GM12878 (cell line): ENCODE results near the gene SCGB3A1. TPM values are rescaled to one million over a fixed set of nuclear protein-coding genes. Genes with fewer than 3 reads are reported as not detected.

Source experiments
- ATAC-seq: fragments of 200-7000 bp; cut with Tn5 transposase; 3 replicates; pipeline ENCODE4 v1.9.1; 2020; ENCODE audit warnings: mild to moderate bottlenecking, moderate library complexity
- BruUV-seq: library from RNA; stranded (reverse); fragments of 400-500 nt; replicated peaks from 2 replicates; lab custom pipeline; 2021; lab: Mats Ljungman, UMichigan
- CTCF ChIA-PET: fragments of 300-600 bp; sonication (Branson Sonifier 250); formaldehyde crosslinking; extraction: SDS; loops from one replicate; lab custom pipeline; 2021; ENCODE audit warnings: inconsistent platforms; lab: Yijun Ruan, JAX
- POLR2A ChIA-PET: fragments of 350-600 bp; formaldehyde crosslinking; extraction: SDS; loops from one replicate; lab custom pipeline; 2021; ENCODE audit warnings: inconsistent platforms; lab: Charles Lee
- RAD21 ChIA-PET: fragments of 300-600 bp; sonication (Branson Sonifier 250); formaldehyde crosslinking; loops from one replicate; lab custom pipeline; 2023; ENCODE audit warnings: antibody characterized with exemption; ENCODE audit not compliant: unreplicated experiment; lab: Charles Lee
- SMC1A ChIA-PET: fragments of 300-600 bp; sonication (Branson Sonifier 250); formaldehyde crosslinking; loops from one replicate; lab custom pipeline; 2023; ENCODE audit not compliant: unreplicated experiment, uncharacterized antibody; lab: Charles Lee
- DNase-seq: peaks from one replicate; pipeline ENCODE4 v3.0.0-alpha.2; 2011; ENCODE audit warnings: low read depth, low spot score
- FAIRE-seq: peaks from 3 replicates; lab custom pipeline; 2011; peaks lifted over from hg19 to GRCh38; lab: Jason Lieb, UNC
- H2AFZ ChIP-seq: 2 replicates; pipeline ENCODE4 v1.6.0; 2011; ENCODE audit warnings: low read depth, low read length, control low read depth; ENCODE audit not compliant: control insufficient read depth
- H3K27ac ChIP-seq: 2 replicates; pipeline ENCODE4 v1.5.1; 2011; ENCODE audit warnings: control low read depth; ENCODE audit not compliant: control insufficient read depth, insufficient read depth
- H3K27me3 ChIP-seq, 2 experiments: replicated peaks in 1 of 2; 2 replicates each; pipeline versions ENCODE4 v1.6.0 to v1.6.1; 2011; ENCODE audit warnings: low read length in 1 of 2; ENCODE audit not compliant: control insufficient read depth in 2 of 2, insufficient read depth in 2 of 2
- H3K36me3 ChIP-seq, 2 experiments: 2 replicates each; pipeline ENCODE4 v1.5.1; 2011; ENCODE audit warnings: low read length in 1 of 2; ENCODE audit not compliant: control insufficient read depth in 2 of 2, insufficient read depth in 2 of 2
- H3K4me1 ChIP-seq: 2 replicates; pipeline ENCODE4 v1.6.1; 2011; ENCODE audit warnings: mild to moderate bottlenecking, low read length, moderate library complexity, mixed read lengths; ENCODE audit not compliant: control insufficient read depth, insufficient read depth
- H3K4me2 ChIP-seq: 2 replicates; pipeline ENCODE4 v1.6.0; 2011; ENCODE audit warnings: control low read depth; ENCODE audit not compliant: control insufficient read depth, insufficient read depth
- H3K4me3 ChIP-seq: fragments of 200-600 bp; sonication (generic); 2 replicates; pipeline ENCODE4 v1.5.1; 2016
- H3K79me2 ChIP-seq: 2 replicates; pipeline ENCODE4 v1.6.0; 2011; ENCODE audit warnings: low read length; ENCODE audit not compliant: control insufficient read depth, insufficient read depth
- H3K9ac ChIP-seq: 2 replicates; pipeline ENCODE4 v1.8.0; 2011; ENCODE audit warnings: low read length, control low read depth, mixed read lengths; ENCODE audit not compliant: control insufficient read depth, insufficient read depth
- H3K9me3 ChIP-seq: replicated peaks from 3 replicates; pipeline ENCODE4 v1.5.1; 2011; ENCODE audit warnings: mild to moderate bottlenecking, low read length; ENCODE audit not compliant: control insufficient read depth, insufficient read depth
- H4K20me1 ChIP-seq: 2 replicates; pipeline ENCODE4 v1.6.0; 2011; ENCODE audit not compliant: control insufficient read depth, insufficient read depth
- CREM ChIP-seq: IDR thresholded peaks from 2 replicates; pipeline ENCODE4 v1.6.1; 2014; ENCODE audit warnings: antibody characterized with exemption, low read depth
- TARDBP ChIP-seq: IDR thresholded peaks from 2 replicates; pipeline ENCODE4 v1.6.1; 2016; ENCODE audit warnings: borderline replicate concordance
- USF1 ChIP-seq: IDR thresholded peaks from 2 replicates; pipeline ENCODE4 v1.6.1; 2011; ENCODE audit warnings: borderline replicate concordance, low read depth, mild to moderate bottlenecking, moderate library complexity, mixed read lengths, low read length; ENCODE audit not compliant: insufficient read depth; ENCODE audit errors: extremely low read length
- ZNF24 ChIP-seq: fragments of 450-650 bp; IDR thresholded peaks from 2 replicates; pipeline ENCODE4 v1.6.1; 2017; ENCODE audit warnings: antibody characterized with exemption, mild to moderate bottlenecking
- WGBS: methylation state at CpG from one replicate; pipeline ENCODE4 v1.1.6; 2016; ENCODE audit warnings: low lambda C conversion rate; ENCODE audit not compliant: insufficient replicate concordance, insufficient coverage; ENCODE audit errors: missing lambda C conversion rate; 5-methylcytosine and 5-hydroxymethylcytosine counted together
- in situ Hi-C: fragments of 300-500 bp; cut with MboI; formaldehyde crosslinking; loops from 9 replicates; pipeline ENCODE4 v1.14.3; 2018; ENCODE audit warnings: mixed read lengths
- intact Hi-C: fragments of 100-400 bp; cut with micrococcal nuclease; formaldehyde crosslinking; loops from one replicate; pipeline ENCODE4 v1.14.2; 2022; ENCODE audit not compliant: unreplicated experiment
- polyA plus RNA-seq, 11 experiments: library from polyadenylated mRNA; depleted of rRNA in 4 of 11; unstranded in 6 of 11; stranded (reverse) in 5 of 11; fragments of >200 nt; fragmentation: Nextera tagmentation in 4 of 11; fragmentation: Illumina TruSeq in 1 of 11; extraction: Ambion mirVana in 4 of 11; extraction: Trizol in 1 of 11; gene quantifications; 1 replicate in 1 of 11; 2 replicates in 10 of 11; pipeline versions ENCODE4 v1.2.1 to v1.2.3, GENCODE V29; 2011 to 2016; ENCODE audit warnings: inconsistent platforms in 2 of 11, missing spikeins in 2 of 11, low read depth in 1 of 11
- total RNA-seq, 4 experiments: library from RNA; depleted of rRNA in 3 of 4; stranded (reverse); fragments of >200 nt in 3 of 4; fragmentation: Illumina TruSeq in 1 of 4; extraction: Trizol in 1 of 4; gene quantifications; 2 replicates each; pipeline versions ENCODE4 v1.2.1 to v1.2.3, GENCODE V29; 2013 to 2021
- TF ChIP-seq, protein P1 (sequence below): fragments of 450-650 bp; formaldehyde crosslinking; IDR thresholded peaks from 2 replicates; pipeline ENCODE4 v1.4.0; 2020; ENCODE audit warnings: mild to moderate bottlenecking, moderate library complexity

Gene SCGB3A1
- total and polyA plus RNA-seq, 10 of the 15 experiments (the other 5 are each of a cell fraction or from before 2014, with no cell fraction given) = 0.46 TPM; not detected in 9

GRCh38 chr5:180600554-180601041, 9.3 kb upstream of the SCGB3A1 start:
- CTCF ChIA-PET = no interaction called here
- TF ChIP-seq, protein P1, sequence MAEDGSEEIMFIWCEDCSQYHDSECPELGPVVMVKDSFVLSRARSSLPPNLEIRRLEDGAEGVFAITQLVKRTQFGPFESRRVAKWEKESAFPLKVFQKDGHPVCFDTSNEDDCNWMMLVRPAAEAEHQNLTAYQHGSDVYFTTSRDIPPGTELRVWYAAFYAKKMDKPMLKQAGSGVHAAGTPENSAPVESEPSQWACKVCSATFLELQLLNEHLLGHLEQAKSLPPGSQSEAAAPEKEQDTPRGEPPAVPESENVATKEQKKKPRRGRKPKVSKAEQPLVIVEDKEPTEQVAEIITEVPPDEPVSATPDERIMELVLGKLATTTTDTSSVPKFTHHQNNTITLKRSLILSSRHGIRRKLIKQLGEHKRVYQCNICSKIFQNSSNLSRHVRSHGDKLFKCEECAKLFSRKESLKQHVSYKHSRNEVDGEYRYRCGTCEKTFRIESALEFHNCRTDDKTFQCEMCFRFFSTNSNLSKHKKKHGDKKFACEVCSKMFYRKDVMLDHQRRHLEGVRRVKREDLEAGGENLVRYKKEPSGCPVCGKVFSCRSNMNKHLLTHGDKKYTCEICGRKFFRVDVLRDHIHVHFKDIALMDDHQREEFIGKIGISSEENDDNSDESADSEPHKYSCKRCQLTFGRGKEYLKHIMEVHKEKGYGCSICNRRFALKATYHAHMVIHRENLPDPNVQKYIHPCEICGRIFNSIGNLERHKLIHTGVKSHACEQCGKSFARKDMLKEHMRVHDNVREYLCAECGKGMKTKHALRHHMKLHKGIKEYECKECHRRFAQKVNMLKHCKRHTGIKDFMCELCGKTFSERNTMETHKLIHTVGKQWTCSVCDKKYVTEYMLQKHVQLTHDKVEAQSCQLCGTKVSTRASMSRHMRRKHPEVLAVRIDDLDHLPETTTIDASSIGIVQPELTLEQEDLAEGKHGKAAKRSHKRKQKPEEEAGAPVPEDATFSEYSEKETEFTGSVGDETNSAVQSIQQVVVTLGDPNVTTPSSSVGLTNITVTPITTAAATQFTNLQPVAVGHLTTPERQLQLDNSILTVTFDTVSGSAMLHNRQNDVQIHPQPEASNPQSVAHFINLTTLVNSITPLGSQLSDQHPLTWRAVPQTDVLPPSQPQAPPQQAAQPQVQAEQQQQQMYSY (CRISPR knock-in tag) = no peak
- TF ChIP-seq TARDBP (no peak), ZNF24 (no peak), USF1 (no peak), CREM (no peak)
- no TSS peak for BruUV-seq
- Histone ChIP-seq H3K36me3 (no peaks in the 10 kb centered on the region), H4K20me1 (no peaks in the 10 kb centered on the region; the same call in 1 of the 2 replicates), H3K9ac (no peak overlapping the region), H2AFZ (no peak overlapping the region), H3K4me2 (no peak overlapping the region), H3K4me3 (no peak overlapping the region), H3K4me1 (no peaks in the 10 kb centered on the region), H3K79me2 (no peaks in the 10 kb centered on the region), H3K27me3 (no peaks in the 10 kb centered on the region), H3K9me3 (no peaks in the 10 kb centered on the region), H3K27ac (no peak overlapping the region)
- DNase-seq (no peak), ATAC-seq (no peak), FAIRE-seq (no peak)
- intact Hi-C loops (loop anchor here (10.0 kb wide), 1 partner anchor 476 kb away; no protein-coding TSS in a partner anchor), in situ Hi-C loops (no loop called here)
- RAD21 ChIA-PET = no interaction called here
- 62% methylated on average over 12 of the region's 12 CpGs for WGBS
- POLR2A ChIA-PET = no interaction called here
- SMC1A ChIA-PET = no interaction called here
